HG03457 (cell line): Measurements from ENCODE around the gene LCE3C.
"Not testable (repeated sequence)": the region's sequence is repeated elsewhere in the genome, so short reads cannot be mapped to it uniquely, and the experiment has no call there.

Experiments used
- ATAC-seq: cut with Tn5 transposase; IDR thresholded peaks from one replicate; pipeline ENCODE4 v1.9.1; 2021; ENCODE audit warnings: moderate number of reproducible peaks; ENCODE audit not compliant: unreplicated experiment

LCE3C gene, protein sequence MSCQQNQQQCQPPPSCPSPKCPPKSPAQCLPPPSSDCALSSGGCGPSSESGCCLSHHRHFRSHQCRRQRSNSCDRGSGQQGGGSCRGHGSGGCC

DNA sequence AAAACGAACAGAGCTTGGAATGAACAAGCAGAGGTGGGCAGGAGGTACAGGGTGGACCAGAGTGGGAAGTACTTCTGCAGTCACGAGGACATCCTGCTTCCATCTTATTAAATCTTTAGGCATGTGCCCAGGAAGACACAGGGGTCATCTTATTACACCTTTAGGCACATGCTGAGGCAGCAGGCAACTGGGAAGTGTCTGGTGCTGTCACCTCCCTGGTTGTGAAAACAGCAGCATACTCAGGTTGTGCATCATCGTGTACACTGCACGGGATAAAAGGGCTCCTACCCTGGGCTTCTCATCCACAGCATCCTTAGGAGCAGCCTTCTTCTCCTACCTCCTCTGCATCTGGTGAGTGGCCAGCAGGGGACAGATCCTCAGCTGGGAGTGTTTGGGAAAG lies at the start of gene LCE3C:
Gene LCE3C, plus strand, starts transcription at position 301 of the 400 bp plus-strand sequence. CDS start 498 bp downstream, outside the sequence.
- ATAC-seq: no peak

DNA sequence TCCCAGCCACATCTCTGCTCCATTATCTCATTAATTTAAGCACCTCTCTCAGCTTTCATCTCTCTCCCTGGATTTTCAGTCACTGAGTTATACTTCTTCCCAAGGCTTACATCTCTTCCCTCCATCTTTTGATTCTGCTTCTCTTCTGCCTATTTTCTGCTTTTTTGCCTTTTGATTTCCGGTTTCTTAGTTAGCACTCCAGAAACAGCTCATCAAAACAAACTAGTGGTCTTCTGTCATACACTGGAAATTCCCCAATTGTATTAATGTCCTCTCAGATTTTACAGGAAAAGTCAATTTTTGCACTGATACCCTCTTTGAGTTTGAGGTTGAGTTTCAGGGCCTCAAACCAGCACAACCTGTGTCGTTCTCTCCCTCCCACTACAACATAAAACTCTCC lies 34.9 kb upstream of the LCE3C start:
- no peak for ATAC-seq

DNA sequence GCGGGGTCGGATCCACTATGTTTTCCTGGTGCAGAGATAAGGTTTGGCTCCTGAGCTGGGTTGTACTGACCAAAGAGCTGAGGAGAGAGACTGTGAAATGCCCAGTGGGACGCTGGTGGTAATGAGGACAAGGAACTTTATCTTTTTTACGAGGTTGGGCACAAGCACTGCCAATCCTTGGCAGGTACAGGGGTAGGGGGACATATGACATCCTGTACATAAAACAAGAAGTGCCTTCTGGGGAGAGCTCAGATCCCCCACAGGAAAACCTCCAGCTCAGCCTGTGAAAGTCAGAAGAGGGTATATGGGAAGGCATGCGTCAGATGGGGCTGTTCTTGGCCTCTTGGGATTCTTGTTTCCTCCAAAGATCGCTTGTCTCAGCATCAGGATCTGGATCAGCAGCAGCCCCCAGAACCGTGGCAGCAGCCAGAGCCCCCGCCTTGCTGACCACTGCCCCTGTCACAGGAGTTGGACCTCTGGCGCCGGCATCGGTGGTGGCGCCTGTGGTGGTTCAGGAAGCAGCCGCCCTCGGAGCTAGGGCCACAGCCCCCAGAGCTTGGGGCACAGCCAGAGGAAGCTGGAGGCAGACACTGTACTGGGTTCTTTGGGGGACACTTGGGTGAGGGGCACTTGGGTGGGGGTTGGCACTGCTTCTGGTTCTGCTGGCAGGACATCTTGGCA lies 34.4 kb upstream of the LCE3C start:
- no peak for ATAC-seq

DNA sequence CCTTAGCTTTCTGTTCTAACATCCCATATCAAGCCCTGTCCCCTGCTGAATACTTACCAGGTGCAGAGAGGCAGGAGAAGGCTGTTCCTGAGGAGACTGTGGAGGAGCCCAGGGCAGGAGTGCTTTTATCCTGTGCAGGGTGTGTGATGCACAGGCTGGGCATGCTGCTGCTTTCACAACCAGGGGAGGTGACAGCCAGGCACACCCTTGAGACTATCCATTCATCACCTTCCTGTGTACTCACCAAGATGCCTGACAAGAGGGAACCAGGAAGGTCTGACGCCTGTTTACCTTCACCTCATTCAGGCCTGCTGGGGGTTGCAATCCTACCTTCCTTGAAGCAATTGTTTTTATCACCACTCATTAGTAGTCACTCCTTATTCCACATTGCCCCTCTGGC lies 33.4 kb upstream of the LCE3C start, which contains the start of gene LCE3E:
Gene LCE3E, minus strand, starts transcription at position 100 of the 400 bp plus-strand sequence. CDS start 572 bp downstream, outside the sequence.
- ATAC-seq: no peak

DNA sequence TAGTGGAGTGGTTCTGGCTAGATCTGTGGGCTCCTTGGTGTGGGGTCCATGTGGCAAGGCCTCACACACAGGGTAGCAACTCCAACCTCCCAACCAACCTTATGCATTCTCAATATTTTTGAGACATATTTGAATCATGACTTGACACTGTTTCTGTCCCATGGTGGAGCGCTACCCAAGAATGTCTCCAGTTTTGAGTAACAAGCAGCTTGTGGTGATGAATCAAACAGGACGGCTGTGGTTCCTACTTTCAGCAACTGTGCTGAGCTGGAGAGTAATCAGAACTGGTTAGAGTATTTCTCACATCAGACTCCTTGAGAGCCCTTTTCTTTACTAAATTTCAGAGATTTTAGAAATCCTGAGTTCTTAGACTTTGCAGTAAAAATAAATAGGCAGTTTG lies 22.9 kb upstream of the LCE3C start:
- ATAC-seq: no peak

DNA sequence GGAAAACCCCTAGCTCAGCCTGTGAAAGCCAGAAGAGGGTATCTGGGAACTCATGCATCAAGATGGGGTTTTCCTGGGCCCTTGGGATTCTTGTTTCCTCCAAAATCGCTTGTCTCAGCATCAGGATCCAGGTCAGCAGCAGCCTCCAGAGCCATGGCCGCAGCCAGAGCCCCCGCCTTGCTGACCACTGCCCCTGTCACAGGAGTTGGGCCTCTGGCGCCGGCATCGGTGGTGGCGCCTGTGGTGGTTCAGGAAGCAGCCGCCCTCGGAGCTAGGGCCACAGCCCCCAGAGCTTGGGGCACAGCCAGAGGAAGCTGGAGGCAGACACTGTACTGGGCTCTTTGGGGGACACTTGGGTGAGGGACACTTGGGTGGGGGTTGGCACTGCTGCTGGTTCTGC lies 20.5 kb upstream of the LCE3C start:
- ATAC-seq: not testable (repeated sequence)

DNA sequence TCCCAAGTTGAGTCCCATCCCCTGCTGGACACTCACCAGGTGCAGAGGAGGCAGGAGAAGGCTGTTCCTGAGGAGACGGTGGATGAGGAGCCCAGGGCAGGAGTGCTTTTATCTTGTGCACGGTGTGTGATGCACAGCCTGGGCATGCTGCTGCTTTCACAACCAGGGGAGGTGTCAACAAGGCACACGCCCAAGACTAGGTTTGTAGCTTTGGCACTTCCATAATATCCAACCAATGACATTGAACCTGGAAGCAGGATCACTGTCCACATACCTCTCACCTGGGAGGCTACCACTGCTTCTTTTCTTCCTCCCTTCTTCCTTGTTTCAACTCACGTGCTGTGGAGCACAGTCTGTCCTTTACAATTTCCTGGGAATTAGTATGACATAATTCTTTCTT lies 19.6 kb upstream of the LCE3C start, which contains the start of gene LCE3D:
Gene LCE3D, minus strand, starts transcription at position 84 of the 400 bp plus-strand sequence. CDS start 580 bp downstream, outside the sequence.
- no peak for ATAC-seq

DNA sequence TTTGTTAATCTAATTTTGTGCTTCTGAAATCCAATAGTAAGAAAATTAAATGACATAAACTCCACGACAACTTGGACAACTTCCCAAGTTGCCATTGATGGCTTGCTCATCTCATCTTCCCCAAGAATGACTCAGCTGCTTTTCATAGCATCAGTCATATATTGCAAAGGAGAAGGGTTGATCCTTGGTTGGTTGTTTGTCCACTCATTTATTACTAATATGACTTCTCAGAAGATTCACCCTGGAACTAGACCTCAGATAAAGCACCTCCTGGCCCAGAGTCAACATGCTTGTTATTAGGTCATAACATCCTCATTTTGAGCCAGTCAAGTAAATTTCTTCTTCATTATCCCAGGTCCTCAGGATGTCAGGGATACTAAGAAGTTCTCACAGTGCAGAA lies 17.4 kb upstream of the LCE3C start:
- ATAC-seq: no peak

DNA sequence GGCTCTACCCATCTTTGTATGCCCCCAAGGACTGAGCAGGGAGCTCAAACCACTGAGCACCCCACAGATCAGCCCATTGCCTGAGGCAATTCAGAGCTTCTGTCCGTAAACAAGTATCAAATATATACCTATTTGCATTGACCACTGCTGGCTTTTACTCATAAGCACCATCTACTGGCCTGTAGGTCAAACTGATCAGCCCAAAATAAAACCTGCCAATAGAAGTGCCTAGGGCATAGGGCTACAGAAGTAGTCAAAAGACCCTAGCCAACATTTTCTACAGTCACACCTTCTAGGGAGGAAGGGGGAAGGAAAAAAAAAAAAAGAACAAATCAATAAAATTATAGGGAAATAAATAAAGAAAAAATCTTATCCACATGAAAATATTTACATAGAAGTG lies 14.4 kb upstream of the LCE3C start:
- ATAC-seq: no peak

DNA sequence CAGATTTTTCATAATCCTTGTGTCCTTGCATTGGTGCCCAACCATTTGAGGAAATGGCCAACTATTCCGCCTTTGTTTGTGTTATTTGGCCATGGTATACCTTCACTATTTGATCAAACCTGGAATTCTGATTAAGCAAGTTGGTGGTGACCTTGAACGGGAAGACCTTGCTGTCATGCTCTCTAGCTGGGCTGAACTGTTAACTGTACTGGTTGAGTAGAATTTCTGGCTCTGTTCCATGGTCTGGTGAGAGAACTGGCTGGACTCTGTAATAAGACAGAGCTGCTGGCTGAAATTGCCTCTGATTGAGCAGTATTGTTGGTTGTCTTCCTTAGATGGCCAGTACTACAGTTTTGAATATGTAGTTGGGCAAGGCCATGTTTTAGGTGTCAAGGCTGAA lies 3.0 kb upstream of the LCE3C start:
- no peak for ATAC-seq

DNA sequence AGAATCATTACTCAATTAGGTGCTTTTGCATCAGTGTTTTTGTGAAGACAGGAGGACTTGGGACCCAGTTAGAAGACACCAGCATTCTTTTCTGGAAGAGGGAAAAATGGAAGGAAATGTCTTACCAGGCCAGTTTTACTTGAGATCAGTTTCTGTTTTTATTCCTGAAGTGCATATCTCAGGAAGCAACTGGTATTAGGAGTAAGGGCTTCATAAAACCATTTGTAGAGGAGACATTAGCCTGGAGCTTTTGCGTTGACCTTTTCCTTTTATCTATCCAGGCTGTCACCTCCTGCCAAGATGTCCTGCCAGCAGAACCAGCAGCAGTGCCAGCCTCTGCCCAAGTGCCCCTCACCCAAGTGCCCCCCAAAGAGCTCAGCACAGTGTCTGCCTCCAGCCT lies 13.5 kb downstream of the LCE3C start, which contains the start of gene LCE3B:
Gene LCE3B, plus strand, starts transcription at position 301 of the 400 bp plus-strand sequence. Its CDS starts 0 bp downstream, at position 301.
- ATAC-seq: no peak

DNA sequence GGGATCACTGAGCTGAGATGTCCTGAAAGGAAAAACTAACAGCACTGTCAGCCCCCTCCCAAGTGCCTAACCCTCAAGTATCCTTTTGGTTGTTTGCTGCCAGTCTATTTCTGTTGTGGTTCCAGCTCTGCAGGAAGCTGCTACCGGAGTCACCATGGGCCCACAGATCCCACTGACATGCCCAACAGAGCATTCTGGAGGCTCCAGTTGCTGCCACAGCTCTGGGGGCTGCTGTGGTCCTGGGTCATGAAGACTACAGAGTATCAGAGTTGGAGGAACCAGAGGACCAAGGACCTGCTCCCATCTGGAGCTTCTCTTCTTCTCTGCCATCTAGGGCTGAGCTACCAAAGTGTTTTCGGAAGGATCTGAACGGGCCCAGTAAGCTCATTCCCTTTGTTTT lies 22.0 kb downstream of the LCE3C start:
- no peak for ATAC-seq

DNA sequence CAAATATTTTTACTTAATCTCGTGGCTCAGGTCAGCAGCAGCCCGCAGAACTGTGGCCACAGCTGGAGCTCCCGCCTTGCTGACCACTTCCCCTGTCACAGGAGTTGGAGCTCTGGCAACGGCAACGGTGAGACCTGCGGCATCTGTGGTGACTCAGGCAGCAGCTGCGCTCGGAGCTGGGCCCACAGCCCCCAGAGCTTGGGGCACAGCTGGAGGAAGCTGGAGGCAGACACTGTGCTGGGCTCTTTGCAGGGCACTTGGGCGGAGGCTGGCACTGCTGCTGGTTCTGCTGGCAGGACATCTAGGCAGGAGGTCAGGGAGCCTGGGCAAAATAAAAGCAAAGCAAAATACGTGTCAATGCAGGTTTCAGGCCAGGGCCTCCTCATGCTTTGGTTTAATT lies 22.8 kb downstream of the LCE3C start, which contains the start of gene LCE3A:
Gene LCE3A, minus strand, starts transcription at position 301 of the 400 bp plus-strand sequence. Its CDS starts 0 bp downstream, at position 301.
- no peak for ATAC-seq

DNA sequence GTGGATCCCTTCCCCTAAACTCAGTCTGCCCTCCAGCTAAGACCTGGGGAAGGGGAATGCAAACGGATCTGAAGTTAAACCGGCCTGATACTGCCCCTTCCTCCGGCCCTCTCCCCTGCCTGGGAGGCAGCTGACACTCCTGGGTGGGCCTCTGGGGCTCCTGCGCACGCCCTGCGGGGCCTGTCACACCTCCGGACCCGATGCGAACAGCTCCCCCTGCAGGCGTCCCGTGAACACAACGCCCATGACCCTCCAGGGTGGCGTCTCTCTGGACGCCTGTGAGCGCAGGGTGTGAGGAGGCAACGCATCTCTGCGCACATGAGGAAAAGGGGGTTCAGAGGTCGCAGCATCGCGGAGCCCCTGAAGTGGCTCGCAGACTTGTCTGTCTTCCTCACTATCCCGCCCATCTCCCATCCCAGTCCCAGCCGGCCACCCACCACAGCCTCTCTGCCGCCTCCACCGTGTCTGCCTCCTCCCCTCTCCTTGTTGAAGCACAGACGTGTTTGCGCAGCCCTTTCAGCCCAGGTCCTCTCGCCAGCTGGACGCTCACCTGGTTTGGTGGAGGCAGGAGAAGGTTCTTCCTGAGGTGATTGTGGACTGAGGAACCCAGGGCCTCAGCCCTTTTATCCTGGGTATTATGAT lies 23.3 kb downstream of the LCE3C start:
- ATAC-seq: no peak

DNA sequence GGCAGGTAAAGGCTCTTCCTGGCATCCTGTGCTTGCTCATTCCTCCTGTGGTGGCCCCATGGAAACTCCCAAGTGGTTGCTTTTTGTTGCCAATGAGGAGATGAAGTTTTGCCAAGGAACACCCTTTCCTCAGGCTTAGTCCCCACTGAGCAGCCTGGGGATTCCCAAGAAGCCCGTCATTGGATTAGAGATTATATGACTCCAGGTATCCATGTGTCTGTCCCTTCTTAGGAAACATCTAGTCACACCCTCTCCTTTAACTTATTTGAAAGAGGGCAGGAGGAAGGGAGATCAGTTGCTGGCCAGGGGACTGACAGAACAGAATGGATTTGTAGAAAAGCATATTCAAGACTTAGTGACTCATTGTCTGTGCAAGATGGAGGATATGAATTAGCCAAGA lies 26.7 kb downstream of the LCE3C start:
- ATAC-seq: no peak

DNA sequence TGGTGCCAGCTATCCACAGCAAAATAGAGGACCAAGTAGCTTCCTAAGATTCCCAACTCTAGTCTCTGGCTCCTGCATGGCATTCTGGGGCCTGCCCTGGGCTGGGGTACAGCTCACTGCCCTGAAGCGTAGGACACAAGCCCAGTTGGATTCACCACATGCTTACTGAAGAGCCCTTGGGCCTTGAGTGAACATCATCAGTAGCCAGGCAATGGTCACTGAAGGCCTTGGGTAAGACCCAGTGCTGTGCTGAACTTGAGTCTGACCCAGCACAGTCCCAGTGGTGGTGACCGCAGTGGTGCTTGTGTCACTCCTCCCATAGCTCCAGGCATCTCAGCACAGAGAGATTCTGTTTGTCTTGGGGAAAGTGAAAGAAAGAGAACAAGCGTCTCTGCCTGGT lies 30.6 kb downstream of the LCE3C start:
- no peak for ATAC-seq

DNA sequence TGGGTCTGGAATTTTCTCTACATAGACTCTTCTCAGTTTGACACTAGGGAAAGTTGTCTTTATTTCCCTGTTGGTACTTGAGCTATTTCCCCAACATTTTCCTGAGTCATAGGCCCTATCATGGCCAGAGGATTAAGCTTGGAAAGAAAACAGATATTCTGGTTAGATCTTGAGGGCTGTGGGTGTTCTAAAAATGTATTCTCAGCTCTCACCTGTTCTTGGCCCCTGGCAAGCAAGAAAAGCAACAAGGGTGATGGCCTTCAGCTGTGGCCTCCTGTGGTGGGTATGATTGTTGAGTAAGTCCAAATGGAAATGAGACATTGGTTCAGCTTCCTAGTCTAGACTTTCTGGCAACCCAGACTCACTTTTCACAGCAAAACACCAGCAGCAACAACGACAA lies 40.3 kb downstream of the LCE3C start:
- no peak for ATAC-seq

DNA sequence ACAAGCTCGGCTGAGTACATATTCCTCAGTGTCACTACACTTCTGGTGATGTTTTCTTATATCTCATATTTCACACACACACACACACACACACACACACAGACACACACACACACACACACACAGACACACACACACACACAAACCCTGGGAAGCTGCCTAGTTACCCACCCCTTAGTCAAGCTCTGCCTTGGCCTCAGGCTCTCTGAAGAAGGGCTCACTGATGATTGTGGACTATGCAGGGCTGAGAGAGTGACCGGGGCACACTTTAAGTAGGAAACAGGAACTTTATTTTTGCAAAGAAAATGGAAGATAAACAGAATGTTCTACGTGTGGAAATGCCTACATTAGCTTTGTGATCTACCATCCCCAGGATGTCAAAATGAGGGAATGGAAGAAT lies 43.9 kb downstream of the LCE3C start:
- ATAC-seq: no peak

DNA sequence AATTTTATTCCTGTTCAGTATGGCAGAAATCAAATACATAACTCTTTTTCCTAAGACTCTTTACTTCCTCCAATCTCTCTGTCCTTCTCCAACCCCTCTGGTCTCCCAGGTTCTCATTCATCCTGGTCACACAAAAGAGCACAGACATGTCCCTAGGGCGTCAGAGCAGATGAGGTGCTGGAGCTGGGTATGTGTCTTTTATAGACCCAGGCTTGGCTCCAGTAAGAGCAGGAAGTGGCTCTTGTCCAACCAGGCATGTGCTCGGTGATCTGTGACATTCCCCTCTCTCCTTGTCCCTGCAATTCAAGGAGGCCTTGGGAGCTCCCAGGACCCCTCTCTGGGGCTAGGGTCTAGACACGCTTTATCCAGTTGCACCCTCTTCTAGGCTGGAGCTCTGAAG lies 45.1 kb downstream of the LCE3C start:
- ATAC-seq: no peak

DNA sequence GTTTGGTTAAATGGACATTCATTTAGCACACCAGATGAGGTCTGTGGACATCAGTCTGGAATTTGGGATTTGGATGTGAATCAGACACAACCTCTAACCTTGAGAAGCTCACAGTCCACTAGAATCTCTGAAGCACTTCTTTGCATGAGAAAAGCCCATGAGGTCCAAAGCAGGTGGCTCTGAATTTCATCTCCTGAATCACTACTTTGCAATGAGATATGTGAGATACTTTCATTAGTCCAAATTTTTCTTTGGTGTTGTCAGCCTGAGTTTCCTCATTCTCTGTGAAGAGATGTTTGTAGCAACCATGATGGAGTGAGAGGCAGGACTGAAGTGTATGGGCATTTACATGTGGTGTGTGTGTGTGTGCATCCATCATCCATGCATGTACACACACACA lies 46.6 kb downstream of the LCE3C start:
- ATAC-seq: no peak
